Activated CD8-positive, alpha-beta T cell treated with anti-CD3 and anti-CD28 coated beads, Interleukin-2, amount 10 ng/mL, durations not matched to agents 7 days and 5 days (primary cell): ENCODE measurements around the gene EFHC2. TPM values are rescaled to one million over a fixed set of nuclear protein-coding genes. Genes with fewer than 3 reads are reported as not detected.

ENCODE experiments used
- ATAC-seq: fragments of 150-1000 bp; cut with Tn5 transposase; one replicate; pipeline ENCODE4 v1.10.0; 2021; ENCODE audit warnings: moderate library complexity
- CTCF ChIA-PET: fragments of 350-600 bp; sonication (Branson Sonifier 250); formaldehyde crosslinking; loops from one replicate; lab custom pipeline; 2021; ENCODE audit warnings: antibody characterized with exemption; lab: Charles Lee
- POLR2A ChIA-PET: fragments of 350-600 bp; sonication (Branson Sonifier 250); formaldehyde crosslinking; loops from one replicate; lab custom pipeline; 2021; ENCODE audit warnings: antibody characterized with exemption; lab: Charles Lee
- DNase-seq: peaks from one replicate; pipeline ENCODE4 v3.0.0-alpha.2; 2020
- H3K27ac Mint-ChIP-seq: one replicate; pipeline ENCODE4 v1.8.0; 2021; ENCODE audit warnings: mild to moderate bottlenecking, mixed read lengths
- H3K27me3 Mint-ChIP-seq: one replicate; pipeline ENCODE4 v1.8.0; 2021; ENCODE audit warnings: low read depth, mixed read lengths
- H3K36me3 Mint-ChIP-seq: one replicate; pipeline ENCODE4 v1.8.0; 2021; ENCODE audit warnings: low read depth, mixed read lengths
- H3K4me1 Mint-ChIP-seq: one replicate; pipeline ENCODE4 v1.8.0; 2021; ENCODE audit warnings: low read depth, mixed read lengths
- H3K4me3 Mint-ChIP-seq: one replicate; pipeline ENCODE4 v1.8.0; 2021; ENCODE audit warnings: mild to moderate bottlenecking, mixed read lengths
- H3K9me3 Mint-ChIP-seq: one replicate; pipeline ENCODE4 v1.8.0; 2022; ENCODE audit warnings: mixed read lengths; ENCODE audit not compliant: insufficient read depth
- total RNA-seq, 2 experiments: library from RNA; stranded (reverse); gene quantifications; one replicate each; pipeline ENCODE4 v1.2.3, GENCODE V29; 2021

EFHC2 gene
- total RNA-seq, 2 experiments from 2014 or later: 0.31 to 0.53 TPM

- H3K36me3 Mint-ChIP-seq: no peaks in the 10 kb centered on the region
- H3K27me3 Mint-ChIP-seq: no peaks in the 10 kb centered on the region
- no peak overlapping the region for H3K27ac Mint-ChIP-seq
- no peaks in the 10 kb centered on the region for H3K4me1 Mint-ChIP-seq
- DNase-seq (no peak), ATAC-seq (no peak)
- peaks cover 3% of the 10 kb centered on the region for H3K9me3 Mint-ChIP-seq
- CTCF ChIA-PET: no interaction called here
- POLR2A ChIA-PET: no interaction called here
- H3K4me3 Mint-ChIP-seq: no peak overlapping the region
Measured at GRCh38 chrX:44144177-44144945, 199.1 kb downstream of the EFHC2 start.

GRCh38 chrX:44143061-44143602 is 200.3 kb downstream of the EFHC2 start:
- CTCF ChIA-PET: no interaction called here
- Mint-ChIP-seq H3K9me3 (peaks cover 3% of the 10 kb centered on the region), H3K36me3 (no peaks in the 10 kb centered on the region), H3K4me3 (no peak overlapping the region), H3K27me3 (no peaks in the 10 kb centered on the region), H3K27ac (no peak overlapping the region), H3K4me1 (no peaks in the 10 kb centered on the region)
- no peak for DNase-seq
- ATAC-seq: no peak
- POLR2A ChIA-PET: no interaction called here

GRCh38 chrX:44130189-44130588 is 213.3 kb downstream of the EFHC2 start:
- no peak for ATAC-seq
- Mint-ChIP-seq H3K36me3 (no peaks in the 10 kb centered on the region), H3K4me3 (no peak overlapping the region), H3K27me3 (no peaks in the 10 kb centered on the region), H3K9me3 (no peaks in the 10 kb centered on the region), H3K27ac (no peak overlapping the region), H3K4me1 (no peaks in the 10 kb centered on the region)
- ChIA-PET POLR2A (no interaction called here), CTCF (no interaction called here)
- DNase-seq: no peak

DNA sequence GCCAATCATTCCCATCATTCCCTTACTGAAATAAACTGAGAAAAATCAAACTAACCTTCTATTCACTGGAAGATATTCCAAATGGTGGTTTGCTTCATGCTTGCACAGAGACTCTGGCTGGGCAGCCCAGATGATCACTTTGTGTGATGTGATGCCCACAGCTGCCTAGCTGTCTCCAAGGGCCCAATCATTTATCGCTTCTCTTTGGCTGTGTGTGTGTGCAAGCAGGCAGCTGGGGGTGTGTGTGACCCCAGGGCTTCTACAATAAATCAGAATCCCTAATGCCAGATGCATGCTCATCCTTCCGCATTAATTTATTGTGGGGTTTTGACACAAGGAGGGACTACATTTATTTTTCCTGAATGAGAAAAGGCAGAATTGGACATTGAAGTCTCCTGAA is 230.1 kb downstream of the EFHC2 start:
- DNase-seq (no peak), ATAC-seq (no peak)
- no peaks in the 10 kb centered on the region for H3K36me3 Mint-ChIP-seq
- H3K27ac Mint-ChIP-seq: no peak overlapping the region
- H3K9me3 Mint-ChIP-seq: no peaks in the 10 kb centered on the region
- no peak overlapping the region for H3K4me3 Mint-ChIP-seq
- no peaks in the 10 kb centered on the region for H3K4me1 Mint-ChIP-seq
- ChIA-PET CTCF (no interaction called here), POLR2A (no interaction called here)
- H3K27me3 Mint-ChIP-seq: no peaks in the 10 kb centered on the region

DNA sequence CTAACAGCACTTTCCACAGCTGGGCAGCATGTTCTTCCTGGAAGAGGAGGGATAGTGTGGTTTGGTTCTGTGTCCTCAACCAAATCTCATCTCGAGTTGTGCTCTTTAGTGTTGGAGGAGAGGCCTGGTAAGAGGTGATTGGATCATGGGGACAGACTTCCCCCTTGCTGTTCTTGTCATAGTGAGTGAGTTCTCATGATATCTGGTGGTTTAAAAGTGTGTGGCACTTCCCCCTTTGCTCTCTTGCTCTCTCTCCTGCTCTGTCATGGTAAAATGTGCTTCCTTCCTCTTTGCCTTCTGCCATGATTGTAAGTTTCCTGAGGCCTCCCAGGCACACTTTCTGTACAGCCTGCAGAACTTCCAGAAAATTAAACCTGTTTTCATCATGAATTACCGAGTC is 236.6 kb downstream of the EFHC2 start:
- Mint-ChIP-seq H3K4me3 (no peak overlapping the region), H3K9me3 (no peaks in the 10 kb centered on the region), H3K36me3 (no peaks in the 10 kb centered on the region), H3K27ac (no peak overlapping the region), H3K4me1 (no peaks in the 10 kb centered on the region), H3K27me3 (no peaks in the 10 kb centered on the region)
- ATAC-seq (no peak), DNase-seq (no peak)
- ChIA-PET POLR2A (no interaction called here), CTCF (no interaction called here)

DNA sequence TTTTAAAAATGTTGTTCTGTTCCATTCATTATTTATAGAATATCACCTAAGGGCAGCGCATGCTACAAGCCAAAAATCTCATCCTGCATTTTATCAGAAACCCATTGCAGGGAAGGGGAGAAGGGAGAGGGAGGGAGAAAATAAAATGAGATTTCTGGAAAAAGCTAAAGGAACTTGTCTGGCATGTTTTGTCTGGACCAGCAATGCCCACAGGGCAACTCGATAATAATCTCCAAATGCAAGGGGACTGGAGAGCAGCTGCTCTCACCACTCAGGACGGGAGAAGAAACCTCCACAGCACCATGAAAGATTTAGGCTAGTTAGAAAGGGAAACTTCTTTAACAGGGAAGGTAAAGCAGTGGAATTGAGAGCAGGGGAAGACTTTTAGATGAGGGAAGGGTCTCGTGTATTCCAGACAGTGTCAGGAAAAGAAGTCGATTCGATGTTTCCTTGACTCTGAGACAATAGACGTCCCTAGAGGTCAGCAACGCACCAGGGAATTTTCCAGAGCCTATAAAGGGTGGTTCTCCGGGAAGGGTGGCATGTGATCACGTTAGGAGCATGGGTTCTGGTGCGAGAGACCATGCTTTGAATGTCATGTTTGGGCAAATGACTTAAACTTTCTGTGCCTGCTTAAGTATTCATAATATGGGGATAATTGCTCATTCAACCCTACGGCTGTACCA is 238.1 kb downstream of the EFHC2 start:
- no peaks in the 10 kb centered on the region for H3K27me3 Mint-ChIP-seq
- H3K9me3 Mint-ChIP-seq: no peaks in the 10 kb centered on the region
- no peak overlapping the region for H3K27ac Mint-ChIP-seq
- no peaks in the 10 kb centered on the region for H3K36me3 Mint-ChIP-seq
- DNase-seq: no peak
- POLR2A ChIA-PET: no interaction called here
- H3K4me1 Mint-ChIP-seq: no peaks in the 10 kb centered on the region
- ATAC-seq: no peak
- H3K4me3 Mint-ChIP-seq: no peak overlapping the region
- CTCF ChIA-PET: no interaction called here

- no peak for ATAC-seq
- no peak for DNase-seq
- Mint-ChIP-seq H3K9me3 (no peaks in the 10 kb centered on the region), H3K27ac (no peak overlapping the region), H3K36me3 (no peaks in the 10 kb centered on the region), H3K4me3 (no peak overlapping the region), H3K27me3 (no peaks in the 10 kb centered on the region), H3K4me1 (no peaks in the 10 kb centered on the region)
- CTCF ChIA-PET: no interaction called here
- POLR2A ChIA-PET: no interaction called here
Measured at GRCh38 chrX:44104699-44105098, 238.8 kb downstream of the EFHC2 start.

GRCh38 chrX:44101281-44101680 is 242.2 kb downstream of the EFHC2 start:
- no peaks in the 10 kb centered on the region for H3K36me3 Mint-ChIP-seq
- no peaks in the 10 kb centered on the region for H3K9me3 Mint-ChIP-seq
- ChIA-PET POLR2A (no interaction called here), CTCF (no interaction called here)
- no peaks in the 10 kb centered on the region for H3K27me3 Mint-ChIP-seq
- no peak overlapping the region for H3K27ac Mint-ChIP-seq
- H3K4me1 Mint-ChIP-seq: no peaks in the 10 kb centered on the region
- DNase-seq (no peak), ATAC-seq (no peak)
- H3K4me3 Mint-ChIP-seq: no peak overlapping the region

DNA sequence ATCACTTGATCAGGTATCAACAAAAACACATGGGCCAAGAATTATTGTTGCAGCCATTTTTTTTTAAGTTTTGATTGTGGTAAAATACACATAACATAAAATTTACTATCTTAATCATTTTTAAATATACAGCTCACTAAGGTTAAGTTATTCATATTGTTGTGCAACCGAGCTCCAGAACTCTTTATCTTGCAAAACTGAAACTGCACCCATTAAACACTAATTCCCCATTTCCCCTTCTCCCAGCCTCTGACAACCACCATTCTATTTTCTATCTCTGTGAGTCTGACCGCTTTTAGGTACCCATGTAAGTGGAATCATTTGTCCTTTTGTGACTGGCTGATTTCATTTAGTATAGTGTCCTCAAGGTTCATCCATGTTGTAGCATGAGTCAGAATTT is 244.1 kb downstream of the EFHC2 start:
- Mint-ChIP-seq H3K27ac (no peak overlapping the region), H3K9me3 (no peaks in the 10 kb centered on the region), H3K27me3 (no peaks in the 10 kb centered on the region), H3K36me3 (no peaks in the 10 kb centered on the region), H3K4me3 (no peak overlapping the region), H3K4me1 (no peaks in the 10 kb centered on the region)
- ATAC-seq: no peak
- no peak for DNase-seq
- ChIA-PET POLR2A (no interaction called here), CTCF (no interaction called here)

Other genes with a start within 250 kb of the EFHC2 start
- gene FUNDC1, start 199.2 kb upstream of the EFHC2 start, total RNA-seq: 10 to 100 TPM in 1 of 2 experiments, 1 to 10 TPM in 1; 9.8 to 11.8 TPM